GM12865 (cell line): ENCODE measurements around the gene DNAJC3.

Experiments
- DNase-seq: peaks from one replicate; pipeline ENCODE4 v3.0.0; 2010; ENCODE audit warnings: low read depth
- H3K4me3 ChIP-seq: 2 replicates; pipeline ENCODE4 v1.5.1; 2011; ENCODE audit warnings: mild to moderate bottlenecking, low read depth, low read length, control low read depth
- TF ChIP-seq, protein P1 (sequence below): IDR thresholded peaks from 2 replicates; pipeline ENCODE4 v1.5.1; 2011; ENCODE audit warnings: low read length, control low read depth, low read depth, inconsistent platforms; ENCODE audit not compliant: insufficient read depth; ENCODE audit errors: missing control alignments

The DNAJC3 gene

DNA sequence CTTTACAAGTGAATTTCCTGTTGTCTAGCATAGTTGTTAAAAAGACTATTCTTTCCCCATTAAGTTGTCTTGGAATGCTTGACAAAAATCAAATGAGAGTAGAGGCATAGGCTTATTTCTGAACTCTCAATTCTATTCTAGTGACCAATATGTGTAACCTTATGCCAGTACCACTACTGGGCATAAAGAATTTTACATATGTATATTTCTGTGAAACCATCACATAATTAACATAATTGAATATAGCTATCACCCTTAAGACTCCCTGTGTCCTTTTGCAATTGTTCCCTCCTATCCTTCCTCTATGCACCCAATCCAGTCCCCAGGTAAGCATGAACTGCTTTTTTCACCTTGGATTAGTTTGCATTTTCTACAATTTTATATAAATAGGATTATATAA lies 165.0 kb downstream of the DNAJC3 start:
- DNase-seq: no peak
- TF ChIP-seq, protein P1, sequence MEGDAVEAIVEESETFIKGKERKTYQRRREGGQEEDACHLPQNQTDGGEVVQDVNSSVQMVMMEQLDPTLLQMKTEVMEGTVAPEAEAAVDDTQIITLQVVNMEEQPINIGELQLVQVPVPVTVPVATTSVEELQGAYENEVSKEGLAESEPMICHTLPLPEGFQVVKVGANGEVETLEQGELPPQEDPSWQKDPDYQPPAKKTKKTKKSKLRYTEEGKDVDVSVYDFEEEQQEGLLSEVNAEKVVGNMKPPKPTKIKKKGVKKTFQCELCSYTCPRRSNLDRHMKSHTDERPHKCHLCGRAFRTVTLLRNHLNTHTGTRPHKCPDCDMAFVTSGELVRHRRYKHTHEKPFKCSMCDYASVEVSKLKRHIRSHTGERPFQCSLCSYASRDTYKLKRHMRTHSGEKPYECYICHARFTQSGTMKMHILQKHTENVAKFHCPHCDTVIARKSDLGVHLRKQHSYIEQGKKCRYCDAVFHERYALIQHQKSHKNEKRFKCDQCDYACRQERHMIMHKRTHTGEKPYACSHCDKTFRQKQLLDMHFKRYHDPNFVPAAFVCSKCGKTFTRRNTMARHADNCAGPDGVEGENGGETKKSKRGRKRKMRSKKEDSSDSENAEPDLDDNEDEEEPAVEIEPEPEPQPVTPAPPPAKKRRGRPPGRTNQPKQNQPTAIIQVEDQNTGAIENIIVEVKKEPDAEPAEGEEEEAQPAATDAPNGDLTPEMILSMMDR: no peak
- H3K4me3 ChIP-seq: no peak overlapping the region

DNA sequence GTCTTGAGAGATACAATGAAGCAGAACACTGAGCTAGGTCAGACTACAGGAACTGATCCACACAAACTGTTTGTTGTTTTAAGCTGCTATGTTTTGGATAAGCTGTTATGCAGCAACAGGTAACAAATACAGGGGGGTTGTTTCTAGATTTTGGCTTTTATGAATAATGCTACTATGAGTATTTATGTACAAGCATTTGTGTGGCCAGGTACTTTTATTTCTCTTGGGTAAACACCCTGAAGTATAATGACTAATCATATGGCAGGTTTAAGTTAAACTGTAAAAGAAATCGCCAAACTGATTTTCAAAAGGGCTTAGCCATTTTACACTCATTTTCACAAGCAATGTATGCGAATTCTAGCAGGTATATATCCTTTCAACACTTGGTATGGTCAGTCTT lies 166.0 kb downstream of the DNAJC3 start:
- TF ChIP-seq, protein P1: no peak
- H3K4me3 ChIP-seq: no peak overlapping the region
- DNase-seq: no peak
